HL-60 (cell line): Measurements from ENCODE around the gene TIGD1.
"Not testable (repeated sequence)": the region's sequence is repeated elsewhere in the genome, so short reads cannot be mapped to it uniquely, and the experiment has no call there.

Source experiments
- DNase-seq, 2 experiments: peaks; one replicate each; pipeline ENCODE4 v3.0.0-alpha.2; 2010 to 2020; ENCODE audit warnings: low read depth in 1 of 2, low spot score in 1 of 2
- H3K27ac ChIP-seq: fragments of 250-450 bp; sonication (Bioruptor Pico); replicated peaks from 2 replicates; pipeline ENCODE4 v1.5.1; 2020; ENCODE audit warnings: mild to moderate bottlenecking, moderate library complexity
- H3K27me3 ChIP-seq: fragments of 250-450 bp; sonication (Bioruptor Pico); 2 replicates; pipeline ENCODE4 v1.5.1; 2021; ENCODE audit warnings: mild to moderate bottlenecking, moderate library complexity; ENCODE audit not compliant: insufficient read depth, poor library complexity, severe bottlenecking
- H3K4me3 ChIP-seq: replicated peaks from 2 replicates; pipeline ENCODE4 v1.5.1; 2011; ENCODE audit warnings: mild to moderate bottlenecking, control low read depth, low read length; ENCODE audit not compliant: insufficient read depth
- GABPA ChIP-seq: IDR thresholded peaks from 2 replicates; pipeline ENCODE4 v1.6.1; 2012; ENCODE audit warnings: low read depth
- POLR2AphosphoS5 ChIP-seq: IDR thresholded peaks from 2 replicates; pipeline ENCODE4 v1.6.1; 2012; ENCODE audit warnings: low read depth
- SPI1 ChIP-seq: IDR thresholded peaks from 2 replicates; pipeline ENCODE4 v1.6.1; 2012; ENCODE audit warnings: low read depth, mild to moderate bottlenecking, borderline replicate concordance
- TF ChIP-seq, protein P1 (sequence below): IDR thresholded peaks from 2 replicates; pipeline ENCODE4 v1.6.1; 2012; ENCODE audit warnings: low read depth; ENCODE audit not compliant: insufficient replicate concordance
- TF ChIP-seq, protein P2 (sequence below): IDR thresholded peaks from one replicate; pipeline ENCODE4 v1.5.1; 2011; ENCODE audit warnings: low read length, control low read depth, inconsistent platforms; ENCODE audit not compliant: insufficient read depth

The TIGD1 gene

DNA sequence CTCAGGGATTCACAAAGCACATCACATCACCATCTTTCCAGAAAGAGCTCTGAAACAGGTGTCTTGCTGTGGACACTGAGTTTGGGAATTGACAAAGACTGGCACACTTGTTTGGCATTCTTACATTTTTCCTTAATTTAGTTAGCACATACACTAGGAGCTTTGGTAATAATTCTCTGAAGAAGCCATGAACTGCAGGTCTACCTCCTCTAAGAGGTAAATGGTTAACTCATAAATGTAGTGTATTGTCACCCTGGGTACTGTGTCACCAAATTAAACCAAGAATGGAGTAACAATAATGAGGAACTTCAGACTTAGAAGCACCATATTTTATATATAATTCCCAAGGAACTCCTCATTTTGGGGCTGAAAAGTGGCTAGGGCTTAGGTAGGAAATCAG is 22.7 kb upstream of the TIGD1 start:
- no peak overlapping the region for H3K27ac ChIP-seq
- TF ChIP-seq, protein P1, sequence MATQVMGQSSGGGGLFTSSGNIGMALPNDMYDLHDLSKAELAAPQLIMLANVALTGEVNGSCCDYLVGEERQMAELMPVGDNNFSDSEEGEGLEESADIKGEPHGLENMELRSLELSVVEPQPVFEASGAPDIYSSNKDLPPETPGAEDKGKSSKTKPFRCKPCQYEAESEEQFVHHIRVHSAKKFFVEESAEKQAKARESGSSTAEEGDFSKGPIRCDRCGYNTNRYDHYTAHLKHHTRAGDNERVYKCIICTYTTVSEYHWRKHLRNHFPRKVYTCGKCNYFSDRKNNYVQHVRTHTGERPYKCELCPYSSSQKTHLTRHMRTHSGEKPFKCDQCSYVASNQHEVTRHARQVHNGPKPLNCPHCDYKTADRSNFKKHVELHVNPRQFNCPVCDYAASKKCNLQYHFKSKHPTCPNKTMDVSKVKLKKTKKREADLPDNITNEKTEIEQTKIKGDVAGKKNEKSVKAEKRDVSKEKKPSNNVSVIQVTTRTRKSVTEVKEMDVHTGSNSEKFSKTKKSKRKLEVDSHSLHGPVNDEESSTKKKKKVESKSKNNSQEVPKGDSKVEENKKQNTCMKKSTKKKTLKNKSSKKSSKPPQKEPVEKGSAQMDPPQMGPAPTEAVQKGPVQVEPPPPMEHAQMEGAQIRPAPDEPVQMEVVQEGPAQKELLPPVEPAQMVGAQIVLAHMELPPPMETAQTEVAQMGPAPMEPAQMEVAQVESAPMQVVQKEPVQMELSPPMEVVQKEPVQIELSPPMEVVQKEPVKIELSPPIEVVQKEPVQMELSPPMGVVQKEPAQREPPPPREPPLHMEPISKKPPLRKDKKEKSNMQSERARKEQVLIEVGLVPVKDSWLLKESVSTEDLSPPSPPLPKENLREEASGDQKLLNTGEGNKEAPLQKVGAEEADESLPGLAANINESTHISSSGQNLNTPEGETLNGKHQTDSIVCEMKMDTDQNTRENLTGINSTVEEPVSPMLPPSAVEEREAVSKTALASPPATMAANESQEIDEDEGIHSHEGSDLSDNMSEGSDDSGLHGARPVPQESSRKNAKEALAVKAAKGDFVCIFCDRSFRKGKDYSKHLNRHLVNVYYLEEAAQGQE = no peak
- TF ChIP-seq SPI1 (no peak), POLR2AphosphoS5 (no peak), GABPA (no peak)
- TF ChIP-seq, protein P2, sequence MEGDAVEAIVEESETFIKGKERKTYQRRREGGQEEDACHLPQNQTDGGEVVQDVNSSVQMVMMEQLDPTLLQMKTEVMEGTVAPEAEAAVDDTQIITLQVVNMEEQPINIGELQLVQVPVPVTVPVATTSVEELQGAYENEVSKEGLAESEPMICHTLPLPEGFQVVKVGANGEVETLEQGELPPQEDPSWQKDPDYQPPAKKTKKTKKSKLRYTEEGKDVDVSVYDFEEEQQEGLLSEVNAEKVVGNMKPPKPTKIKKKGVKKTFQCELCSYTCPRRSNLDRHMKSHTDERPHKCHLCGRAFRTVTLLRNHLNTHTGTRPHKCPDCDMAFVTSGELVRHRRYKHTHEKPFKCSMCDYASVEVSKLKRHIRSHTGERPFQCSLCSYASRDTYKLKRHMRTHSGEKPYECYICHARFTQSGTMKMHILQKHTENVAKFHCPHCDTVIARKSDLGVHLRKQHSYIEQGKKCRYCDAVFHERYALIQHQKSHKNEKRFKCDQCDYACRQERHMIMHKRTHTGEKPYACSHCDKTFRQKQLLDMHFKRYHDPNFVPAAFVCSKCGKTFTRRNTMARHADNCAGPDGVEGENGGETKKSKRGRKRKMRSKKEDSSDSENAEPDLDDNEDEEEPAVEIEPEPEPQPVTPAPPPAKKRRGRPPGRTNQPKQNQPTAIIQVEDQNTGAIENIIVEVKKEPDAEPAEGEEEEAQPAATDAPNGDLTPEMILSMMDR = no peak
- DNase-seq = no peak
- no peaks in the 10 kb centered on the region for H3K27me3 ChIP-seq
- no peak overlapping the region for H3K4me3 ChIP-seq

DNA sequence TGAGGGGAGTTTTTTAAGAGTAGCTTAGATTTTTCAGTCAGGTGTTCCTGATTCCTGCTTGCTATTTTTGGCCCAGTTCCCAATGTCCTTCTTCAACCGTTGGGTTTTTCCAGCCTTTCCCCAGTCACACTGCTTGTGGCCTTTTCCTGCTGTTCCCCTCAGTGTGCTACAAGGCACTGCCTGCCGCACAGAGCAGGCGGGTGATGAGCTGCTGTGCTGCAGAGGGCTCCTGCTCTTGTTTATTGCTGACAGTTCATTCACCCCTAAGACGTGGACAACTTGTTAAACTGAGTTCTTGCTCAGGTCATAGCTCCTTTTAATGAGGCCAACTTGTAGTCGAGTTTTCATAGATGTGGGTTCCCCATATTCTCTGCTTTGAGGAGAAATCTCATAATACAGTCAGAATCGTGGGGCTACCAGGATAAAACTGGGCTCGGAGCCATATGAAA is 20.7 kb upstream of the TIGD1 start:
- Histone ChIP-seq H3K27me3 (no peaks in the 10 kb centered on the region), H3K4me3 (no peak overlapping the region), H3K27ac (no peak overlapping the region)
- no peak for TF ChIP-seq GABPA
- TF ChIP-seq, protein P1 = no peak
- TF ChIP-seq POLR2AphosphoS5 = no peak
- TF ChIP-seq, protein P2 = no peak
- TF ChIP-seq SPI1 = no peak
- no peak for DNase-seq

DNA sequence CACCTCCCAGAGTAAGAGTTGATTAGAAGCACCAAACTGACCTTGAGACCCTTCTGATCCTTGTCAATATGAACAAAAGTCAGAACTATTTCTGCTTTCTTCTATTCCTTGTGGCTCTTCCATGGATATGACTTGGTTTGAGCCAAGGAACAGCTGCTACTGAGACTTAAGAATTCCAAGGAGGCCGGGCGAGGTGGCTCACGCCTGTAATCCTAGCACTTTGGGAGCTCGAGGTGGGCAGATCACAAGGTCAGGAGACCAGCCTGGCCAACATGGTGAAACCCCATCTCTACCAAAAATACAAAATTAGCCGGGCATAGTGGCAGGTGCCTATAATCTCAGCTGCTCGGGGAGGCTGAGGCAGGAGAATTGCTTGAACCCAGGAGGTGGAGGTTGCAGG is 20.1 kb upstream of the TIGD1 start:
- DNase-seq, H3K4me3 ChIP-seq, H3K27ac ChIP-seq, H3K27me3 ChIP-seq: not testable (repeated sequence)

DNA sequence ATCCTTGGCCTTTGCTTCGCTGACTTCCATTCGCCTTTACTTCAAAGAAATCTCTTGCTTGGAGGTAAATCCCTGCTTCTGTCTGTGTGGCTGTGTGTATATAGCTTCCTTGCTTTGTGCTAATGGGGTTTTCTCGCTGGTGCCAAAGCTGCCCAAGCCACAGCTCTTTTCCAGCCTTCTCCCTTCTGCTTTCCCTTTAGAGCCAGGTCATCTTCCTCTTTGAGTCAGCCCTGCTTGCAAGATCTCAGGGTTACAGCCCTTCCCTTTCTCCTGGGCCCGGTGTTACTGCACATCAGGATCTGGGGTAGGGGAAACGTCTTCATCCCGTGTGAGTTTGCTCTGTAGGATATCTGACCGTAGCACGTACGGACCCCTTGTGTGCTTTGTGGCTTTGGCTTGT is 19.2 kb upstream of the TIGD1 start:
- Histone ChIP-seq H3K27ac (no peak overlapping the region), H3K4me3 (no peak overlapping the region), H3K27me3 (no peaks in the 10 kb centered on the region)
- DNase-seq = no peak
- TF ChIP-seq, protein P1 = no peak
- TF ChIP-seq, protein P2 = no peak
- no peak for TF ChIP-seq SPI1
- TF ChIP-seq POLR2AphosphoS5 = no peak
- TF ChIP-seq GABPA = no peak
